Measurements from ENCODE around the gene CREBBP.

- TF ChIP-seq CTCF (IDR thresholded peaks at IDR 0.05) (no peak), POLR2A (IDR thresholded peaks at IDR 0.05) (no peak), EP300 (IDR thresholded peaks at IDR 0.05) (no peak)
Measured at GRCh38 chr16:3884398-3884797, 3.9 kb upstream of the CREBBP start.
